NCI-H748 (cell line): ENCODE data around the gene CD84.
A peak's percentile ranks its signal among the peaks of the same experiment; 100 is the strongest.
"Not testable (repeated sequence)": the region's sequence is repeated elsewhere in the genome, so short reads cannot be mapped to it uniquely, and the experiment has no call there.

ENCODE experiments used
- DNase-seq: peaks from one replicate; lab custom pipeline; 2025; ENCODE audit not compliant: unreplicated experiment; lab: John Stamatoyannopoulos, UW

Gene CD84

GRCh38 chr1:160544647-160545046 is 34.6 kb downstream of the CD84 start:
- DNase-seq: no peak

- no peak for DNase-seq
Measured at GRCh38 chr1:160542303-160542945, 36.9 kb downstream of the CD84 start.

- DNase-seq: no peak
Measured at GRCh38 chr1:160541622-160542302, 37.5 kb downstream of the CD84 start.

GRCh38 chr1:160540859-160541233 is 38.5 kb downstream of the CD84 start:
- no peak for DNase-seq

GRCh38 chr1:160539990-160540858 is 39.1 kb downstream of the CD84 start:
- no peak for DNase-seq

- no peak for DNase-seq
Measured at GRCh38 chr1:160539684-160539989, 39.7 kb downstream of the CD84 start.

GRCh38 chr1:160538985-160539651 is 40.2 kb downstream of the CD84 start:
- no peak for DNase-seq

- DNase-seq: no peak
Measured at GRCh38 chr1:160537714-160538665, 41.3 kb downstream of the CD84 start.

GRCh38 chr1:160534823-160535605 is 44.3 kb downstream of the CD84 start:
- DNase-seq: no peak

- not testable (repeated sequence) for DNase-seq
Measured at GRCh38 chr1:160532557-160532813, 46.8 kb downstream of the CD84 start.

GRCh38 chr1:160531809-160532556 is 47.3 kb downstream of the CD84 start:
- DNase-seq: not testable (repeated sequence)

- not testable (repeated sequence) for DNase-seq
Measured at GRCh38 chr1:160529401-160529952, 49.8 kb downstream of the CD84 start.

GRCh38 chr1:160523789-160524188 is 55.5 kb downstream of the CD84 start:
- DNase-seq: not testable (repeated sequence)

- DNase-seq: peak; percentile 7
Measured at GRCh38 chr1:160522622-160523345, 56.5 kb downstream of the CD84 start, which contains the start of gene SLAMF6. SLAMF6 (minus strand) TSS chr1:160523255; CDS start chr1:160523192, 63 bp downstream.

- no peak for DNase-seq
Measured at GRCh38 chr1:160522136-160522535, 57.2 kb downstream of the CD84 start.

- DNase-seq: no peak
Measured at GRCh38 chr1:160521554-160521953, 57.7 kb downstream of the CD84 start.

- no peak for DNase-seq
Measured at GRCh38 chr1:160520999-160521398, 58.3 kb downstream of the CD84 start.

GRCh38 chr1:160520582-160520981 is 58.7 kb downstream of the CD84 start:
- DNase-seq: no peak
